ENCODE results near the gene CT45A5.
"Not testable (repeated sequence)": the region's sequence is repeated elsewhere in the genome, so short reads cannot be mapped to it uniquely, and the experiment has no call there.

The CT45A5 gene, protein sequence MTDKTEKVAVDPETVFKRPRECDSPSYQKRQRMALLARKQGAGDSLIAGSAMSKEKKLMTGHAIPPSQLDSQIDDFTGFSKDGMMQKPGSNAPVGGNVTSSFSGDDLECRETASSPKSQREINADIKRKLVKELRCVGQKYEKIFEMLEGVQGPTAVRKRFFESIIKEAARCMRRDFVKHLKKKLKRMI

GRCh38 chrX:135785403-135785802 lies at the start of gene CT45A5:
Gene CT45A5 (minus strand): TSS chrX:135785503. CDS start chrX:135781729, 3,774 bp downstream.
- H3K36me3 ChIP-seq (ENCODE audit: low read length); H3K9me2 ChIP-seq (replicated peaks; ENCODE audit: insufficient read depth, low read length); H3K27ac ChIP-seq (ENCODE audit: low read depth, low read length); H4K20me1 ChIP-seq (ENCODE audit: low read depth, low read length); H2AFZ ChIP-seq (ENCODE audit: low read depth, low read length, severe bottlenecking); H3K4me3 ChIP-seq (ENCODE audit: insufficient read depth, low read length, poor library complexity, severe bottlenecking); H3K27me3 ChIP-seq (ENCODE audit: low read length); H3F3A ChIP-seq (ENCODE audit: insufficient read depth); H3K4me2 ChIP-seq (ENCODE audit: low read depth, low read length, poor library complexity, severe bottlenecking); H3K9ac ChIP-seq (ENCODE audit: low read length); H3K79me2 ChIP-seq (ENCODE audit: insufficient read depth, low read length); H3K9me3 ChIP-seq (ENCODE audit: insufficient read depth, low read length): not testable (repeated sequence)

DNA sequence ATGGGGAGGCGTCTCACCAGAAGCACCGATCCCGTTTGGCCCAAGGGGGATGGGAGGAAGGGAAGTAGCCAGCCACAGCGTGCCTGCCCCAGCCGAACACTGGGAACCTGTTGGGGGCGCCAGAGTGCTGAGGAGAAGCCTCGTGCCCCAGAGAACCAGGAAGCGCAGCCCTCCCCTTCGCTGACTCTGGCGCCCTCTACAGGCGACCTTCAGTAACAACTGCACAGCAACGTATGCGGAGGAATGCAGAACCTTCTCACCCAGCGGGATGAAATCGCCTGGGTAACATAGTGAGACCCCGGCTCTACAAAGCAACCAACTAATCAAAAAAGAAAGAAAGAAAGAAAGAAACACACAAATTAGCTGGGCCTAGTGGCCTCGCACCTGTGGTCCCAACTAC lies 34.6 kb upstream of the CT45A5 start, which contains the start of gene CT45A2:
TSS of gene CT45A2 (minus strand) at position 101 of the 400 bp plus-strand sequence. CDS start 3,747 bp downstream, outside the sequence.
- not testable (repeated sequence) for H3F3A ChIP-seq (ENCODE audit: insufficient read depth); H3K9me3 ChIP-seq (ENCODE audit: insufficient read depth, low read length); H3K27ac ChIP-seq (ENCODE audit: low read depth, low read length); H2AFZ ChIP-seq (ENCODE audit: low read depth, low read length, severe bottlenecking); H3K9me2 ChIP-seq (replicated peaks; ENCODE audit: insufficient read depth, low read length); H4K20me1 ChIP-seq (ENCODE audit: low read depth, low read length); H3K36me3 ChIP-seq (ENCODE audit: low read length); H3K9ac ChIP-seq (ENCODE audit: low read length); H3K4me2 ChIP-seq (ENCODE audit: low read depth, low read length, poor library complexity, severe bottlenecking); H3K4me3 ChIP-seq (ENCODE audit: insufficient read depth, low read length, poor library complexity, severe bottlenecking); H3K27me3 ChIP-seq (ENCODE audit: low read length); H3K79me2 ChIP-seq (ENCODE audit: insufficient read depth, low read length)

- H3K4me2 ChIP-seq (ENCODE audit: low read depth, low read length, poor library complexity, severe bottlenecking); H3K9me2 ChIP-seq (replicated peaks; ENCODE audit: insufficient read depth, low read length); H3K9ac ChIP-seq (ENCODE audit: low read length); H3K9me3 ChIP-seq (ENCODE audit: insufficient read depth, low read length); H2AFZ ChIP-seq (ENCODE audit: low read depth, low read length, severe bottlenecking); H3F3A ChIP-seq (ENCODE audit: insufficient read depth); H4K20me1 ChIP-seq (ENCODE audit: low read depth, low read length); H3K27ac ChIP-seq (ENCODE audit: low read depth, low read length); H3K27me3 ChIP-seq (ENCODE audit: low read length); H3K4me3 ChIP-seq (ENCODE audit: insufficient read depth, low read length, poor library complexity, severe bottlenecking); H3K79me2 ChIP-seq (ENCODE audit: insufficient read depth, low read length); H3K36me3 ChIP-seq (ENCODE audit: low read length): not testable (repeated sequence)
Observed at GRCh38 chrX:135802687-135803086, 17.4 kb upstream of the CT45A5 start, which contains the start of gene CT45A6. Gene CT45A6 (minus strand): TSS chrX:135802787. CDS start chrX:135798993, 3,794 bp downstream.

DNA sequence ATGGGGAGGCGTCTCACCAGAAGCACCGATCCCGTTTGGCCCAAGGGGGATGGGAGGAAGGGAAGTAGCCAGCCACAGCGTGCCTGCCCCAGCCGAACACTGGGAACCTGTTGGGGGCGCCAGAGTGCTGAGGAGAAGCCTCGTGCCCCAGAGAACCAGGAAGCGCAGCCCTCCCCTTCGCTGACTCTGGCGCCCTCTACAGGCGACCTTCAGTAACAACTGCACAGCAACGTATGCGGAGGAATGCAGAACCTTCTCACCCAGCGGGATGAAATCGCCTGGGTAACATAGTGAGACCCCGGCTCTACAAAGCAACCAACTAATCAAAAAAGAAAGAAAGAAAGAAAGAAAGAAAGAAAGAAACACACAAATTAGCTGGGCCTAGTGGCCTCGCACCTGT lies 17.2 kb downstream of the CT45A5 start, which contains the start of gene CT45A3:
TSS of gene CT45A3 (minus strand) at position 101 of the 400 bp plus-strand sequence. CDS start 3,747 bp downstream, outside the sequence.
- H3F3A ChIP-seq (ENCODE audit: insufficient read depth); H3K9ac ChIP-seq (ENCODE audit: low read length); H3K27ac ChIP-seq (ENCODE audit: low read depth, low read length); H3K79me2 ChIP-seq (ENCODE audit: insufficient read depth, low read length); H3K4me3 ChIP-seq (ENCODE audit: insufficient read depth, low read length, poor library complexity, severe bottlenecking); H3K36me3 ChIP-seq (ENCODE audit: low read length); H3K27me3 ChIP-seq (ENCODE audit: low read length); H3K4me2 ChIP-seq (ENCODE audit: low read depth, low read length, poor library complexity, severe bottlenecking); H2AFZ ChIP-seq (ENCODE audit: low read depth, low read length, severe bottlenecking); H3K9me3 ChIP-seq (ENCODE audit: insufficient read depth, low read length); H4K20me1 ChIP-seq (ENCODE audit: low read depth, low read length); H3K9me2 ChIP-seq (replicated peaks; ENCODE audit: insufficient read depth, low read length): not testable (repeated sequence)

DNA sequence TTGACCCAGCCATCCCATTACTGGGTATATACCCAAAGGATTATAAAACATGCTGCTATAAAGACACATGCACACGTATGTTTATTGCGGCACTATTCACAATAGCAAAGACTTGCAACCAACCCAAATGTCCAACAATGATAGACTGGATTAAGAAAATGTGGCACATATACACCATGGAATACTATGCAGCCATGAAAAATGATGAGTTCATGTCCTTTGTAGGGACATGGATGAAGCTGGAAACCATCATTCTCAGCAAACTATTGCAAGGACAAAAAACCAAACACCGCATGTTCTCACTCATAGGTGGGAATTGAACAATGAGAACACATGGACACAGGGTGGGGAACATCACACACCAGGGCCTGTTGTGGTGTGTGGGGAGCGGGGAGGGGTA lies 40.6 kb downstream of the CT45A5 start:
- H3K4me3 ChIP-seq (ENCODE audit: insufficient read depth, low read length, poor library complexity, severe bottlenecking); H3K9me3 ChIP-seq (ENCODE audit: insufficient read depth, low read length); H3K27ac ChIP-seq (ENCODE audit: low read depth, low read length); H3K79me2 ChIP-seq (ENCODE audit: insufficient read depth, low read length); H4K20me1 ChIP-seq (ENCODE audit: low read depth, low read length); H3K9me2 ChIP-seq (replicated peaks; ENCODE audit: insufficient read depth, low read length); H3K4me2 ChIP-seq (ENCODE audit: low read depth, low read length, poor library complexity, severe bottlenecking); H2AFZ ChIP-seq (ENCODE audit: low read depth, low read length, severe bottlenecking); H3K36me3 ChIP-seq (ENCODE audit: low read length); H3K27me3 ChIP-seq (ENCODE audit: low read length); H3K9ac ChIP-seq (ENCODE audit: low read length); H3F3A ChIP-seq (ENCODE audit: insufficient read depth): not testable (repeated sequence)

DNA sequence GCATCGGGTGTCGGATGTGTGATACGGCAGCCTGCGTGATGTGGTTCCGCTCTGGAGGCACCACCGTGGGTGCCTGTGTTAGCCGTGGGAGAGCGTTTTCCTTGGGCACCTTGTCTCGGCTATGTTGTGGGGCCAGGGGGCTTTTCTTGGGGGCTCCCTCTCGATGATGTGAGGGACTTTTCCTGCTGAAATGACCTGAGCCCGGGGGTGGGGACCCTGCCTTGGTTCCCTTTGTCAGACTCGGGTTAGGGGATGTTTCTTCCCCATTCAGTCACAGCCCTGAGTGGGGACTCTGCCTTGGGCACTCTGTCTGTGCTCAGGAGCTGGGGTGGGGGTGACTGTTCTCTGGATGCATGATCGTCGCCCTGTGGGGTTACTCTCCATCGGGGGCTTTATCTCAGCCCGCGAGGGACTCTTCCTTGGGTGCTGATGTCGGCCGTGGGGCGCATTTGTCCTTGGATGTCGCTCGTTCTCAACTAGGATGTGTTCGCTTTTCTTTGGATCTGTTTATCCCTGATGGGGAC lies 44.0 kb downstream of the CT45A5 start:
- Histone ChIP-seq H3K79me2 (ENCODE audit: insufficient read depth, low read length) (no peaks in the 10 kb centered on the region), H3K4me2 (ENCODE audit: low read depth, low read length, poor library complexity, severe bottlenecking) (no peak overlapping the region), H3K27me3 (ENCODE audit: low read length) (no peaks in the 10 kb centered on the region), H3K9me2 (replicated peaks; ENCODE audit: insufficient read depth, low read length) (no peaks in the 10 kb centered on the region), H4K20me1 (ENCODE audit: low read depth, low read length) (no peaks in the 10 kb centered on the region), H3K9ac (ENCODE audit: low read length) (no peak overlapping the region), H3K4me3 (ENCODE audit: insufficient read depth, low read length, poor library complexity, severe bottlenecking) (no peak overlapping the region), H3F3A (ENCODE audit: insufficient read depth) (no peaks in the 10 kb centered on the region), H3K27ac (ENCODE audit: low read depth, low read length) (no peak overlapping the region), H3K36me3 (ENCODE audit: low read length) (no peaks in the 10 kb centered on the region), H2AFZ (ENCODE audit: low read depth, low read length, severe bottlenecking) (no peak overlapping the region), H3K9me3 (ENCODE audit: insufficient read depth, low read length) (no peaks in the 10 kb centered on the region)
- TF ChIP-seq, protein P1, sequence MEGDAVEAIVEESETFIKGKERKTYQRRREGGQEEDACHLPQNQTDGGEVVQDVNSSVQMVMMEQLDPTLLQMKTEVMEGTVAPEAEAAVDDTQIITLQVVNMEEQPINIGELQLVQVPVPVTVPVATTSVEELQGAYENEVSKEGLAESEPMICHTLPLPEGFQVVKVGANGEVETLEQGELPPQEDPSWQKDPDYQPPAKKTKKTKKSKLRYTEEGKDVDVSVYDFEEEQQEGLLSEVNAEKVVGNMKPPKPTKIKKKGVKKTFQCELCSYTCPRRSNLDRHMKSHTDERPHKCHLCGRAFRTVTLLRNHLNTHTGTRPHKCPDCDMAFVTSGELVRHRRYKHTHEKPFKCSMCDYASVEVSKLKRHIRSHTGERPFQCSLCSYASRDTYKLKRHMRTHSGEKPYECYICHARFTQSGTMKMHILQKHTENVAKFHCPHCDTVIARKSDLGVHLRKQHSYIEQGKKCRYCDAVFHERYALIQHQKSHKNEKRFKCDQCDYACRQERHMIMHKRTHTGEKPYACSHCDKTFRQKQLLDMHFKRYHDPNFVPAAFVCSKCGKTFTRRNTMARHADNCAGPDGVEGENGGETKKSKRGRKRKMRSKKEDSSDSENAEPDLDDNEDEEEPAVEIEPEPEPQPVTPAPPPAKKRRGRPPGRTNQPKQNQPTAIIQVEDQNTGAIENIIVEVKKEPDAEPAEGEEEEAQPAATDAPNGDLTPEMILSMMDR (IDR thresholded peaks at IDR 0.05; ENCODE audit: insufficient read depth, low read length, poor library complexity, severe bottlenecking) = no peak
- TF ChIP-seq EZH2phosphoT487 (conservative IDR thresholded peaks at IDR 0.05; ENCODE audit: low read length) = no peak
